Loucy (cell line): ENCODE measurements around the gene CPSF4.

ENCODE experiments used
- EZH2phosphoT487 ChIP-seq: fragments of 200-600 bp; IDR thresholded peaks from 2 replicates; pipeline ENCODE4 v1.6.1; 2018; ENCODE audit warnings: antibody characterized with exemption, mild to moderate bottlenecking, moderate library complexity, borderline replicate concordance
- TF ChIP-seq, protein P1 (sequence below): fragments of 200-600 bp; sonication (generic); conservative IDR thresholded peaks from 2 replicates; pipeline ENCODE4 v1.5.1; 2014; ENCODE audit warnings: mild to moderate bottlenecking, antibody characterized with exemption, low read length

DNA sequence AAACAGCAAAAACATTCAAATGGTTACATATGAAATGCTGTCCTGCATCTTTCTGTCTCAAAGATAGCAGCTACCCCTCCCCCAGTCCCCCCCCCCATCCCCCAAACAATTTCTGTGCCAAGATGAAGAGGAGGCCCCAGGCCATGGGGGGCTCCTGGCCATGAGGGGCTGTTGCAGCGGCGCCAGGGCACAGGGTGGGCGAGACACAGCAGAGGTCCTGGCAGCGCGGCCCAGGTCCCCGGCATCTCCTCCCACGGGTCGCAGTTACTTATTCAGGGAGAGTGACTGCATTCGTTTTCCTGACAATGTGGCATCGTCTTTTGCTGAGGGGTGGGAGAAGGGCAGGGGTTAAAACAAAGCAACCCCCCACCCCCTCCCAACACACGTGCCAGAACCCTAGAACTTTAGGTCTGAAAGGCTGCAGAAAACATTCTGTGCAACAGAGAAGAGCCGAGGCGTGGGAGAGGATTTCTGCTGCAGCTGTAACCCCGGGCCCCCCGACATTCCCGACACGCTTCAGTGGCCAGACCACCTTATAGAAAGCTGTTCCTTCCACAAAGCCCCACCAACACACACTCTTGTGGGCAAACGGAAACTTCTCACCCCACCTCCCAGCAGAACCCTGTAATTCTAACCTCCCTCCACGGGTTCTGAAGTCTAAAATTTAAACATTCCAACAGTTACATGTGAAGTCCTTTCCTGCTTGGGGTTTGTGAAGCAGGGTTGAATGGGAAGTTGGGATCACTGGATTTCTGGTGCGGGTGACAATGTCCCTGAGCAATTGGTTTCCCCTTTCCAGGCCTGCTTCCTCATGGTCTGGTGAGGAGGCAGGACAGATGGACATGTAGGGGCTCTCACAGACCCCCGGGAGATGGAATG, 42.1 kb upstream of the CPSF4 start:
- TF ChIP-seq EZH2phosphoT487, result no peak
- TF ChIP-seq, protein P1, sequence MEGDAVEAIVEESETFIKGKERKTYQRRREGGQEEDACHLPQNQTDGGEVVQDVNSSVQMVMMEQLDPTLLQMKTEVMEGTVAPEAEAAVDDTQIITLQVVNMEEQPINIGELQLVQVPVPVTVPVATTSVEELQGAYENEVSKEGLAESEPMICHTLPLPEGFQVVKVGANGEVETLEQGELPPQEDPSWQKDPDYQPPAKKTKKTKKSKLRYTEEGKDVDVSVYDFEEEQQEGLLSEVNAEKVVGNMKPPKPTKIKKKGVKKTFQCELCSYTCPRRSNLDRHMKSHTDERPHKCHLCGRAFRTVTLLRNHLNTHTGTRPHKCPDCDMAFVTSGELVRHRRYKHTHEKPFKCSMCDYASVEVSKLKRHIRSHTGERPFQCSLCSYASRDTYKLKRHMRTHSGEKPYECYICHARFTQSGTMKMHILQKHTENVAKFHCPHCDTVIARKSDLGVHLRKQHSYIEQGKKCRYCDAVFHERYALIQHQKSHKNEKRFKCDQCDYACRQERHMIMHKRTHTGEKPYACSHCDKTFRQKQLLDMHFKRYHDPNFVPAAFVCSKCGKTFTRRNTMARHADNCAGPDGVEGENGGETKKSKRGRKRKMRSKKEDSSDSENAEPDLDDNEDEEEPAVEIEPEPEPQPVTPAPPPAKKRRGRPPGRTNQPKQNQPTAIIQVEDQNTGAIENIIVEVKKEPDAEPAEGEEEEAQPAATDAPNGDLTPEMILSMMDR, result no peak
